ENCODE measurements around the gene CRY1.

GRCh38 chr12:106981788-106982187 is 111.6 kb downstream of the CRY1 start:
- TF ChIP-seq POLR2A (IDR thresholded peaks at IDR 0.05) = no peak
- TF ChIP-seq, protein P1, sequence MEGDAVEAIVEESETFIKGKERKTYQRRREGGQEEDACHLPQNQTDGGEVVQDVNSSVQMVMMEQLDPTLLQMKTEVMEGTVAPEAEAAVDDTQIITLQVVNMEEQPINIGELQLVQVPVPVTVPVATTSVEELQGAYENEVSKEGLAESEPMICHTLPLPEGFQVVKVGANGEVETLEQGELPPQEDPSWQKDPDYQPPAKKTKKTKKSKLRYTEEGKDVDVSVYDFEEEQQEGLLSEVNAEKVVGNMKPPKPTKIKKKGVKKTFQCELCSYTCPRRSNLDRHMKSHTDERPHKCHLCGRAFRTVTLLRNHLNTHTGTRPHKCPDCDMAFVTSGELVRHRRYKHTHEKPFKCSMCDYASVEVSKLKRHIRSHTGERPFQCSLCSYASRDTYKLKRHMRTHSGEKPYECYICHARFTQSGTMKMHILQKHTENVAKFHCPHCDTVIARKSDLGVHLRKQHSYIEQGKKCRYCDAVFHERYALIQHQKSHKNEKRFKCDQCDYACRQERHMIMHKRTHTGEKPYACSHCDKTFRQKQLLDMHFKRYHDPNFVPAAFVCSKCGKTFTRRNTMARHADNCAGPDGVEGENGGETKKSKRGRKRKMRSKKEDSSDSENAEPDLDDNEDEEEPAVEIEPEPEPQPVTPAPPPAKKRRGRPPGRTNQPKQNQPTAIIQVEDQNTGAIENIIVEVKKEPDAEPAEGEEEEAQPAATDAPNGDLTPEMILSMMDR (IDR thresholded peaks at IDR 0.05 in 4 of 5, conservative IDR thresholded peaks at IDR 0.05 in 1 of 5) = no peak

Data from gastrocnemius medialis (tissue), 4 donors.